Measurements from ENCODE around the gene STK31.
"Not testable (repeated sequence)": the region's sequence is repeated elsewhere in the genome, so short reads cannot be mapped to it uniquely, and the experiment has no call there.

STK31 gene

DNA sequence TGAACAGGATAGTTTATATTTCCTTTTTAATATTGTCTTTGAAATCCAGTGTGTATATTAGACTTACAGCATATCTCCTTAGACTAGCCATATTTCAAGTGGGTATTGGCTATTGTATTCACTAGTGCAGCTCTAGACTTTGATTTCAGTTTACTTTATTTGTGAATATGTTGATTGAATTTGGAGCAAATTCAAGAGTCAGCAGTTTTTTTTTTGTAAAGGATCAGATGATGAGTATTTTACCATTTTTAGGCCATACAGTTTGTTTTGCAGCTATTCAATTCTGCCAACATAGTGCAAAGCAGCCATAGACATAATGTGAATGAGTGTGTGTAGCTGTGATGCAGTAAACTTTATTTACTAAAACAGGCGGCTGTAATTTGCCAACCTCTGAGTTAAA is 4.6 kb downstream of the STK31 start:
- DNase-seq: no peak

DNA sequence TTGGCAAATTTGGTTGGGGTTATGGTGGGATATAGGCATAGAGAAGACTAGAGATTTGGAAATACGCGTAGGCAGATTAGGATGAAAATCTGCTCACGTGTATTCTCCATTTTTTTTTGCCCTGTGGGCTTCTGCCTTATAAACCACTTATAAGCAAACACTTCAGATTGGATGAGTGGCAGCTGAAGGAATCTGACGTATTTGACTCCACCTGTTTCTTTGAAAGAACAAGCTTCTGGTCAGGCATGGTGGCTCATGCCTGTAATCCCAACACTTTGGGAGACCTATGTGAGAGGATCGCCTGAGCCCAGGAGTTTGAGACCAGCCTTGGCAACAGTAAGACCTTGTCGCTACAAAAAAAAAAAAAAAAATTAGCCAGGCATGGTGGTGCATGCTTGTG is 5.1 kb downstream of the STK31 start:
- no peak for DNase-seq

DNA sequence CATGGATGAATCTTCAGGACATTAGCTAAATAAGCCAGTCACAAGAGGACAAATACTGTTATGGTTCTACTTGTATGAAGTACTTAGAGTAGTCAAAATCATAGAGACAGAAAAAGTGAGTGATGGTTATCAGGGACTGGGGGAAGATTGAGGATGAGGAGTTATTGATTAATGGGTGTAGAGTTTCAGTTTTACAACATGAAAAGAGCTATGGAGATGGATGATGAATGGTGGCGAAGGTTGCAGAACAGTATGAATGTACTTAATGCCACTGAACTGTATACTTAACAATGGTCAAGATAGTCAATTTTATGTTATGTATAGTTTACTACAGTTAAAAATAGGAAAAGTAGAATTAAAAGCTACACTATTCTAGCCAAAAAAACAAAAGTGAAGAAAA is 7.8 kb downstream of the STK31 start:
- DNase-seq: no peak

DNA sequence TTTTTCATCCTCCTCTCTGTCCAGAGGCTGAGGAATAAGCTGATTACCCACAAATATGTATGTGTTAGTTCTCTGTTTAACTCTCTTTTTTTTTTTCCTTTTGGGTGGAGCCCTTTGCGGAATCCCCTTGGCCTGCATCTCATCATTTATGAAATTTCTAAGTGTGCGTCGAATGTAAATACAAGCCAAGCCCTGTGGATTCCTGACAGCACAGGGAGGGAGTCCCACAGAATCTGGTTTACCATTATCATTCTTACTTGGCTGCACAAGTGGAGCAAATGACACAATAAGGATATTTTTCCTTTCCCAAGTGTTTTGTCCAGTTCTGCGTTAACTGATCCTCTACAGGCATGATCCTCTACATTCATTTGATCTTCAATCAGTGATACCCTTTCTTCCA is 11.4 kb downstream of the STK31 start:
- no peak for DNase-seq

GRCh38 chr7:23722587-23723216 is 12.7 kb downstream of the STK31 start:
- not testable (repeated sequence) for DNase-seq

DNA sequence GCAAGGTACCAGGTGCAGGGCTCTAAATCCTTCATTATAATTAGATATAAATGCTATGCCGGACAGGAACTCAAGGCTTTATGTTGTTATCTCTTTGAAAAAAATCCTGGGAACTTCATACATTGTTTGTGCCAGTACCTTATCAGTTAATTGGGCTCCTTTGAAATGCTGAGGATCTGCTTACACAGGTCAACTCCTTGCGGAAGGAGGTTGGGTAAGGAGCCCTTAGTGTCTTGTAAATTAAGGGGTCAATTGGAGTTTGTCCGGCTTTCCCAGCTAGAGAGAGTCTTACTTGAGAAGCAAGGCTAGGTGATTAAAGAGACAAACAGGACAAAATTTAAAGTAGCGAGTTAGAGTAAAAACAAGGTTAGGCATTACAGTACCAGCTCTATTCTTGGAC is 14.1 kb downstream of the STK31 start:
- DNase-seq: not testable (repeated sequence)

- DNase-seq: no peak
Measured at GRCh38 chr7:23742051-23742450, 32.0 kb downstream of the STK31 start.

DNA sequence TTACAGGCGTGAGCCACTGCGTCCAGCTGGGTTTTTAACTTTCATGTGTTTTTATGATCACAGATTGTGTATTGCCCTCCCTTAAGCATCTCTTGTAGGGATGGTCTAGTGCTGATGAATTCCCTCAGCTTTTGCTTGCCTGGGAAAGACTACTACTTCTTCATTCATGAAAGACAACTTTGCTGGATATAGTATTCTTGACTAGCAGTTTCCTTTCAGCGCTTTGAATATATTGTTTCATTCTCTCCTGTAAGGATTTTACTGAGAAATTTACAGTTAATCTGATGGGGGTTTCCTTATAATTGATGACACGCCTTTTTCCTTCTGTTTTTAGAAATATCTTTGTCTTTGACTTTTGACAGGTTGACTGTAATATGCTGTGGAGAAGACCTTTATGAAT is 33.2 kb downstream of the STK31 start:
- DNase-seq: no peak

DNA sequence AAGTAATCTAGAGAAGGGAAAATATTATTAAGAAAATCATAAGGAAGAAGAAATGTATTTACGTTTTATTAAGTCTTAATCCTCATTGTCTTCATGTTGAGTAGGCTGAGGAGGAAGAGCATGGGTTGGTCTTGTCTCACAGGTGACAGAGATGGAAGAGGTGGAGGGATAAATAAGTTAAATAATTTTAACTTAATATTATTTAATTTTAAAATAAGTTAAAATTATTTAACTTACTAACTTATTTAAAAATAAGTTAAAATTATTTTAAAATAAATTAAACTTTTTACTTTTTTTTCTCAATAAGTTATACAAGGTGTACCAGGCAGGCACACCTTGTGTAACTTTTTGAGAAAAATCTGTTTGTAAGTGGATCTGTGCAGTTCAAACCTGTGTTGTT is 36.6 kb downstream of the STK31 start:
- DNase-seq: no peak

- DNase-seq: no peak
Measured at GRCh38 chr7:23751852-23752251, 41.8 kb downstream of the STK31 start.

- not testable (repeated sequence) for DNase-seq
Measured at GRCh38 chr7:23758839-23759238, 48.8 kb downstream of the STK31 start.

DNA sequence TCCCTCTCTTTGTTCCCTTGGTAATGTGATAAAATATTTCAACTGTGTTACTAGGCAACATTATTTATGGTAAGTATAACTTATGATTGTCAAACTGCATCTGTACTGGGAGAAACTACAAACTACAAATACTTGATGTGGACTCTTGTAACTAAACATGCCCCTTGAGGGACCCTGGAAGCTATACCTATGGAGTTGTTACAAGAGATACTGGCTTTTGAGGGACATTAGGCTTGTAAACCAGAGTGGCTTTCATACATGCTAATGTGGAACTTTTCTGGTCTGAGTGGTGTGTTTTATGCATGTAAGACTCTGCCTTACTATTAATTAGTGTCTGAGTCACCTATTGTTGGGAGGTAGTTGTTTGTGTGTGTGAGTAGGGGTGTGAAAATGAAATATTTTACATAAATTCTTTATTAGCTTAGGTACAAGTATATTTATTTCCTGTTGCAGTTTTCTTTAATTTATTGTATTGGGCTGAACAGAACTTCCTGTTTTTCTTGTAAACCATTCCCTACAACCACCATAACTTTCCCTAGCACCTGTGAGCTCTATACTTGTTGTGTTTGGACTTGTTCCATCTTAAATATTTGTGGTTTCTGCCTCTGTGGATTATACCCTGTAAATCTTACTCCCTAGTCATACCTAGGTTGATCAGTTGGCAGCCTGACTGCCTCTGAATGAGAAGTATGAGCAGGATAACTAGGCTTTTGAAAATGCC is 49.8 kb downstream of the STK31 start:
- DNase-seq: no peak

DNA sequence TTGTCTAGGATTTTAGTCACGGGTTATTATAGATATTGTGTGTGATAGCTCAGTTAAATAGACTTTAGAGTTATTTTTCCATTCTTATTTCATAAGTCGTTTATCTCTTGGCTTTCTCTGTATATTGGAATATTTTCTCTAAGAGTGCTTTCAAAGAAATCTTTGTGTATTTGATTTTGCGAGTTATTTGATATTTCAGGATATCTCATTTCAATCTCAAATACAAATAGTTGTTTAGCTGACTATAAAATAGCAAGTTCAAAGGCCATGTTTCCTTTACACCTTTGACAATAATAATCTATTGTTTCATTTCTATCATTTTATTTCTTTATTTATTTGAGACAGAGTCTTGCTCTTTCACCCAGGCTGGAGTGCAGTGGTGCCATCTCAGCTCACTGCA is 55.9 kb downstream of the STK31 start:
- DNase-seq: no peak

DNA sequence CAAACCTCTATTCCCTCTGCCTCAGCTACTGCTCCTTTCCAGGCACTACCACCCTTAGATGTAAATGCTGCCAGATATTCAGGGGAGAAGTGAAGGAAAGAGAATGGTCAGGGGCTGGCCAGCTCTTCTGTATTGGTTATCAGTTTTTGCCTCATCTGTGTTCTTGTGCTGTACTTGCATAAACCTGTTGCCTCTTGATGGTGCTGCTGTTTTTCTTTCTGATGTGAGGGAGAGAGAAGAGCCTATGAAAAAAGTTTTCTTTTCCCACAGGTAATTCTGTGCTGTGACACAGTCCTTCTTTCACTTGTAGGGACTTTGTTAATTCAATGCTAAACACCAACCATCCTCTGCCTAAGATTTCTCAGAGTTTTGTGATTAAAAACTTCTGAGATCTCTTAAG is 57.5 kb downstream of the STK31 start:
- DNase-seq: no peak

DNA sequence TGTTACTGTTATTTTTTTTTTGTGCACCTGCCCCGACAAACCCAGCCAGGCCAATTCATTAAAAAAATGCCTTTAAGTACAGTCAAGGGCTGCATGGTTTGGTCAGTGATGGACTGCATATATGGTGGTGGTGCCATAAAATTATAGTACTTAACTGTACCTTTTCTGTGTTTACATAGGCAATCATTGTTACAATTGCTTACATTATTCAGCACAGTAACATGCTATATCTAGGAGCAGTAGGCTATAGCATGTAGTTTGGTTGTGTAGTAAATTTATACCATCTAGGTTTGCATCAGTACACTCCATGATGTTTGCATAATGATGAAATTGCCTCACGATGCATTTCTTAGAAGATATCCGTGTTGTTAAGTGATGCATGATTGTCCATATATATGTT is 58.0 kb downstream of the STK31 start:
- DNase-seq: no peak

GRCh38 chr7:23779185-23779800 is 69.3 kb downstream of the STK31 start:
- not testable (repeated sequence) for DNase-seq

DNA sequence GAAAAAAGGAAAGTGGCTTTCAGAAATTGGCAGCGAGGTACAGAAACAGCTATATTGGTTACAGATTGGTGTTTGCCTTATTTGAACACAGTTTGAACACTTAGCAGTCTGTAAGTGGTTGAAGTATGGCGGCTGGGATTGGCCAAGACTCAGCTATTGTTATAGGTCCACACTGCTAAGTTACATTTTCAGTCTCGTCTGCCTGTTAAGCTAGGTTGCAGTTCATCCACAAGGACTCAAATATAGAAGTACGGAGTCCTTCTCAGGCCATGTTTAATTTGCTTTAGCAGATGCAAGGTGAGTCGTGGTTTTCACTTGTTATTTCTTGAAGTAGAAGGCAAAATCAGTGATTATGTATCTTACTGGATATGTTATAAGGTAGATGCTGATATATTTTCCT is 73.1 kb downstream of the STK31 start:
- no peak for DNase-seq

DNA sequence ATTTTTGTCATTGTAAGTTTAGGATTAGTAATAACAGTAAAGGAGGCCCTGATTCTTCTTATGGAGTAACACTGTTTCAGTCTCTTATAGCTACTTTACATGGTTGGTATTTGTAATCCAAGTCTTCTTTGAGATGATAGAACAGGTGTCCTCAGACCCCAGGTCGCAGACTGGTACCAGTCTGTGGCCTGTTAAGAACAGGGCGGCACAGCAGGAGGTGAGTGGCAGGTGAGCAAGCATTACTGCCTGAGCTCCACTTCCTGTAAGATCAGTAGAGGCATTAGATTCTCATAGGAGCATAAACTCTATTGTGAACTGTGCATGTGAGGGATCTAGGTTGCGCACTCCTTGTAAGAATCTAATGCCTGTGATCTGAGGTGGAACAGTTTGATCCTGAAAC is 77.3 kb downstream of the STK31 start:
- DNase-seq: no peak

DNA sequence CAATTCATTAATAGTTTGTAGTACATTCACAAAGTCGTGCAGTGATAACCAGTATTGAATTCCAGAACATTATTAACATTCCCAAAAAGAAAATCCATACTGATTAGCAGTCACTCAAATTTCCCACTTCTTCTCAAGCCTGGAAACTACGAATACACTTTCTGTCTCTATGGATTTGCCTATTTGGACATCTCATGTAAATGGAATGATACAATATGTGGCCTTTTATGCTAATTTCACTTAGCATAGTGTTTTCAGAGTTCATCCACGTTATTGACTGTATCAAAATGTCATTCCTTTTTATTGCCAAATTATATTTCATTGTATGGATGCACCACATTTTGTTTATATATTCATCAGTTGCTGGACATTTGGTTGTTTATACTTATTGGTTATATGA is 78.8 kb downstream of the STK31 start:
- DNase-seq: no peak

DNA sequence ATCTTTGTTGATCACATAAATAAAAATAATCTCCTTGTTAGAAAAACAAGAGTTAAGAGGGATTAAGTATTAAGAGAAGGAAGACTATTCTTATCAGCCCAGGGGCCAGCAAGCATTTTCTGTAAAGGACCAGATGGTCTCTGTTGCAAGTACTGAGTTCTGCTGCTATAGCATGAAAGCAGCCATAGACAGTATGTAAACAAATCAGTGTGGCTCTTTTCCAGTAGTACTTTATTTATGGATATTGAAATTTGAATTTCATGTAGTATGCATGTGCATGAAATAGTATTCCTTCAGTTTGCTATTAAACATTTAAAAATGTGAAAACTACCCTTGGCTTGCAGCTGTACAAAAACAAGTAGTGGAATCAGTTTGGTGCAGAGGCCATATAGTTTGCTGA is 81.7 kb downstream of the STK31 start:
- DNase-seq: no peak

DNA sequence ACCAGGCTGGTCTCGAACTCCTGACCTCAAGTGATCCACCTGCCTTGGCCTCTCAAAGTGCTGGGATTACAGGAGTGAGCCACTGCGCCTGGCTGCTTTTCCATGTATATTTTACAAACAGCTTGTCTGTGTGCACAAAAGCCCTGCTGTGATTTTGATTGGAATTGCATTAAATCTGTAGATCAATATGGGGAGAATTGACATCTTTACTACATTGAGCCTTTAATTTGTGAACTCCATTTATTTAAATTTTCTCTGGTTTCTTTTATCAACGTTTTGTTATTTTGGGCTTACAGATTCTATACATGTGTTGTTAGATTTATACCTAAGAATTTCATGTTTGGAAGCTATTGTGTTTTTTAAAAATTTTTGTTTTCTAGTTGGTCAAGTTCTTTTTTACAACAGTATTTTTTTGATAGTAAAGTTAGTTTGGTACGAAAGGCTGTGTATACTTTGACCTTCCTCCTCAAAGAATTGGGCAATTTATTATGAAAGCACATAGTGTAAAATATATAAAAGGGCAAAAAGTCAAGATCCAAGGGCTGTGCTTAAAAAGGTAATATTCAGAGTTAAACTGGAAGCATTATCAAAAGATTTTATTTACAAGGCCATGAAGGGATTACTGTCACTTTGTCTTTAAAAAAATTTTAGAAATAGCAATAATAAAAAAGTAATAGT is 92.8 kb downstream of the STK31 start:
- DNase-seq: no peak

DNA sequence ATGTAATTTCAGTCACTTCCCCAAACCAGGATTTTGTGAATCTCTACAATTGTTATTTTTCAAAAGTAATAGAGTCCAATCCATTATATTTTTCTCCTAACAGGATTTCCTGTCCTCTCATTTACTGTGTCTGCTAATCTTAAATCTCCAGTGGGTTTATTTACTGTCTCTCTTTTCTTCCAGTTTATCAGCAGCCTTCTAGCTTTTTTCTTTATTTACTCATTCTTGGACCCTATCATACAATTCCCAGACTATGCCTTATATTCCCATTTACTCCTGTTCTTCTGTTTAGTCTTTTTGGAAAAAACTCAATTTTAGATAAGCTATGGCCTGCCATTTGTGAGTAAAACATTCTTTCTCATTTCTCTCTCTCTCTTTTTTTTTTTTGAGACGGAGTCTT is 94.7 kb downstream of the STK31 start:
- DNase-seq: no peak

GRCh38 chr7:23808421-23808820 is 98.4 kb downstream of the STK31 start:
- no peak for DNase-seq

DNA sequence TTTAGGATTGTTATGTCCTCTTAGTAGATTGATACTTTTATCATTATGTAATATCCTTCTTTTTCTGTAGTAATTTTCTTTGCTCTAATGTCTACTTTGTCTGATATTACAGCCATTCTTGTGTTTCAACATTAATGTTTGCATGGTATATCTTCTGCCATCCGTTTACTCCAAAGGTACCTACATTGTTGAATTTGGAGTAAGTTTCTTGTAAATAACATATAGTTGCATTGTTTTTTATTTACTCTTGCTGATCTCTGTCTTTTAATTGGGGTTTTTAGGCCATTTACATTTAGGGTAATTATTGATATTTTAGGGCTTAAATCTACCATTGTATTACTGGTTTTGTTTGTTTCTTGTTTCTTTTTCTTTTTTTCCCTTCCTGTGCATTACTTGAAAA is 100.1 kb downstream of the STK31 start:
- no peak for DNase-seq

Measured in inflammatory macrophage treated with lipopolysaccharide for 1 hour (primary cell).